ENCODE measurements around the gene HMGA1. TPM values are rescaled to one million over a fixed set of nuclear protein-coding genes. Genes with fewer than 3 reads are reported as not detected.

The HMGA1 gene
- total and polyA plus RNA-seq, 2 of the 13 experiments (the other 11 are each of a cell fraction or from before 2014, with no cell fraction given), result 117 to 145 TPM

DNA sequence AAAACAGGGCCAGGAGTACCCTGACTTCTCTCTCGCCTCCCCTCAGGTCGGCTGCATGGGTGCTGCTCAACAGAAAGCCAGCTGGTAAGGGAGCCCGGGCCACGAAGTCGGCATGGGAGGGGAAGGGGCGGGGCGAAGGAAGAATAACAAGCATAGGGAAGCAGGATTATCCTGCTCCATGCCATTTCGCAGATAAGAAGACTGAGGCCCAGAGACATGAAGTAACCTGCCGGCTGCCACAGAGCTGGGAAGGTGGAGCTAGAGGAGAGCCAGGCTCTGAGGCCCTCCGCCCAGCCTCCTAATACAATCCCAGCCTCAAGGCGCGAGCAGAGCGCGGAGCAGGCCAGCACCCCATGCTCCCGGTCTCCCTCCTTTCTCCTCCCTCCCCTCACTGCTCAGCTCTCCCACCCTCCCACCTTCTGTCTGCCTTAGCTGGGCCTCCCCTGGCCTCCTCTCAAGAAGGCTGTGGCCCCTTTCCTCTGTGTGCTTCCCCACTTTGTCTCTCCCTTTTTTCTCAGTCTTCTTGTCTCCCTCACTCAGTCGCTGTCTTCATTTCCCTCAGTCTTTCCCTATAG lies 13.2 kb upstream of the HMGA1 start (continued):
- TF ChIP-seq, protein P1, sequence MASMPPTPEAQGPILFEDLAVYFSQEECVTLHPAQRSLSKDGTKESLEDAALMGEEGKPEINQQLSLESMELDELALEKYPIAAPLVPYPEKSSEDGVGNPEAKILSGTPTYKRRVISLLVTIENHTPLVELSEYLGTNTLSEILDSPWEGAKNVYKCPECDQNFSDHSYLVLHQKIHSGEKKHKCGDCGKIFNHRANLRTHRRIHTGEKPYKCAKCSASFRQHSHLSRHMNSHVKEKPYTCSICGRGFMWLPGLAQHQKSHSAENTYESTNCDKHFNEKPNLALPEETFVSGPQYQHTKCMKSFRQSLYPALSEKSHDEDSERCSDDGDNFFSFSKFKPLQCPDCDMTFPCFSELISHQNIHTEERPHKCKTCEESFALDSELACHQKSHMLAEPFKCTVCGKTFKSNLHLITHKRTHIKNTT (CRISPR knock-in tag; IDR thresholded peaks at IDR 0.05), result no peak
- TF ChIP-seq GATAD2A (CRISPR knock-in tag; IDR thresholded peaks at IDR 0.05) (no peak), HCFC1 (IDR thresholded peaks at IDR 0.05; ENCODE audit: low read depth, low read length) (no peak), POLR2G (IDR thresholded peaks at IDR 0.05; ENCODE audit: low read depth, low read length) (no peak), MTA1 (CRISPR knock-in tag; IDR thresholded peaks at IDR 0.05; ENCODE audit: borderline replicate concordance) (0 out of 2 replicates have a peak, but pooled peaks have one; percentile 5), BRD4 (CRISPR knock-in tag; IDR thresholded peaks at IDR 0.05) (no peak), TOPORS (CRISPR knock-in tag; IDR thresholded peaks at IDR 0.05) (no peak), ZNF292 (CRISPR knock-in tag; IDR thresholded peaks at IDR 0.05; ENCODE audit: borderline replicate concordance, low read depth) (0 out of 2 replicates have a peak, but pooled peaks have one; percentile 26), ZNF235 (CRISPR knock-in tag; IDR thresholded peaks at IDR 0.05; ENCODE audit: borderline replicate concordance) (no peak), DR1 (CRISPR knock-in tag; IDR thresholded peaks at IDR 0.05) (no peak), NR2F1 (CRISPR knock-in tag; IDR thresholded peaks at IDR 0.05) (no peak), KDM3A (CRISPR knock-in tag; IDR thresholded peaks at IDR 0.05; ENCODE audit: low read depth) (no peak), ZNF841 (CRISPR knock-in tag; IDR thresholded peaks at IDR 0.05; ENCODE audit: borderline replicate concordance) (no peak), KDM1A (CRISPR knock-in tag; IDR thresholded peaks at IDR 0.05) (peak; percentile 51; the same call in 1 of the 2 replicates)
- TF ChIP-seq, protein P2, sequence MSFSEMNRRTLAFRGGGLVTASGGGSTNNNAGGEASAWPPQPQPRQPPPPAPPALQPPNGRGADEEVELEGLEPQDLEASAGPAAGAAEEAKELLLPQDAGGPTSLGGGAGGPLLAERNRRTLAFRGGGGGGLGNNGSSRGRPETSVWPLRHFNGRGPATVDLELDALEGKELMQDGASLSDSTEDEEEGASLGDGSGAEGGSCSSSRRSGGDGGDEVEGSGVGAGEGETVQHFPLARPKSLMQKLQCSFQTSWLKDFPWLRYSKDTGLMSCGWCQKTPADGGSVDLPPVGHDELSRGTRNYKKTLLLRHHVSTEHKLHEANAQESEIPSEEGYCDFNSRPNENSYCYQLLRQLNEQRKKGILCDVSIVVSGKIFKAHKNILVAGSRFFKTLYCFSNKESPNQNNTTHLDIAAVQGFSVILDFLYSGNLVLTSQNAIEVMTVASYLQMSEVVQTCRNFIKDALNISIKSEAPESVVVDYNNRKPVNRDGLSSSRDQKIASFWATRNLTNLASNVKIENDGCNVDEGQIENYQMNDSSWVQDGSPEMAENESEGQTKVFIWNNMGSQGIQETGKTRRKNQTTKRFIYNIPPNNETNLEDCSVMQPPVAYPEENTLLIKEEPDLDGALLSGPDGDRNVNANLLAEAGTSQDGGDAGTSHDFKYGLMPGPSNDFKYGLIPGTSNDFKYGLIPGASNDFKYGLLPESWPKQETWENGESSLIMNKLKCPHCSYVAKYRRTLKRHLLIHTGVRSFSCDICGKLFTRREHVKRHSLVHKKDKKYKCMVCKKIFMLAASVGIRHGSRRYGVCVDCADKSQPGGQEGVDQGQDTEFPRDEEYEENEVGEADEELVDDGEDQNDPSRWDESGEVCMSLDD (CRISPR knock-in tag; IDR thresholded peaks at IDR 0.05; ENCODE audit: borderline replicate concordance), result no peak
- TF ChIP-seq, protein P3, sequence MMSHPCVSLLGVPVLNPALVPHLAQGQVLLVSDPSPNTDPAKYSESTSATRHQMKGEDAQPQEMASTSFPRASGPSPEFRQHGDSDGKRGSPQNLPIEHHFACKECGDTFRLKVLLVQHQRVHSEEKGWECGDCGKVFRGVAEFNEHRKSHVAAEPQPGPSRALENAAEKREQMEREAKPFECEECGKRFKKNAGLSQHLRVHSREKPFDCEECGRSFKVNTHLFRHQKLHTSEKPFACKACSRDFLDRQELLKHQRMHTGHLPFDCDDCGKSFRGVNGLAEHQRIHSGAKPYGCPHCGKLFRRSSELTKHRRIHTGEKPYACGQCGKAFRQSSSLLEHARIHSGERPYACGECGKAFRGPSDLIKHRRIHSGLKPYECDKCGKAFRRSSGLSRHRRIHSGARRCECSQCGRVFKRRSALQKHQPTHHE (CRISPR knock-in tag; IDR thresholded peaks at IDR 0.05; ENCODE audit: borderline replicate concordance), result no peak
- TF ChIP-seq, protein P4, sequence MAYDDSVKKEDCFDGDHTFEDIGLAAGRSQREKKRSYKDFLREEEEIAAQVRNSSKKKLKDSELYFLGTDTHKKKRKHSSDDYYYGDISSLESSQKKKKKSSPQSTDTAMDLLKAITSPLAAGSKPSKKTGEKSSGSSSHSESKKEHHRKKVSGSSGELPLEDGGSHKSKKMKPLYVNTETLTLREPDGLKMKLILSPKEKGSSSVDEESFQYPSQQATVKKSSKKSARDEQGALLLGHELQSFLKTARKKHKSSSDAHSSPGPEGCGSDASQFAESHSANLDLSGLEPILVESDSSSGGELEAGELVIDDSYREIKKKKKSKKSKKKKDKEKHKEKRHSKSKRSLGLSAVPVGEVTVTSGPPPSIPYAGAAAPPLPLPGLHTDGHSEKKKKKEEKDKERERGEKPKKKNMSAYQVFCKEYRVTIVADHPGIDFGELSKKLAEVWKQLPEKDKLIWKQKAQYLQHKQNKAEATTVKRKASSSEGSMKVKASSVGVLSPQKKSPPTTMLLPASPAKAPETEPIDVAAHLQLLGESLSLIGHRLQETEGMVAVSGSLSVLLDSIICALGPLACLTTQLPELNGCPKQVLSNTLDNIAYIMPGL (CRISPR knock-in tag; IDR thresholded peaks at IDR 0.05; ENCODE audit: borderline replicate concordance in 1 of 2, low read depth in 1 of 2), result no peak
- TF ChIP-seq, protein P5, sequence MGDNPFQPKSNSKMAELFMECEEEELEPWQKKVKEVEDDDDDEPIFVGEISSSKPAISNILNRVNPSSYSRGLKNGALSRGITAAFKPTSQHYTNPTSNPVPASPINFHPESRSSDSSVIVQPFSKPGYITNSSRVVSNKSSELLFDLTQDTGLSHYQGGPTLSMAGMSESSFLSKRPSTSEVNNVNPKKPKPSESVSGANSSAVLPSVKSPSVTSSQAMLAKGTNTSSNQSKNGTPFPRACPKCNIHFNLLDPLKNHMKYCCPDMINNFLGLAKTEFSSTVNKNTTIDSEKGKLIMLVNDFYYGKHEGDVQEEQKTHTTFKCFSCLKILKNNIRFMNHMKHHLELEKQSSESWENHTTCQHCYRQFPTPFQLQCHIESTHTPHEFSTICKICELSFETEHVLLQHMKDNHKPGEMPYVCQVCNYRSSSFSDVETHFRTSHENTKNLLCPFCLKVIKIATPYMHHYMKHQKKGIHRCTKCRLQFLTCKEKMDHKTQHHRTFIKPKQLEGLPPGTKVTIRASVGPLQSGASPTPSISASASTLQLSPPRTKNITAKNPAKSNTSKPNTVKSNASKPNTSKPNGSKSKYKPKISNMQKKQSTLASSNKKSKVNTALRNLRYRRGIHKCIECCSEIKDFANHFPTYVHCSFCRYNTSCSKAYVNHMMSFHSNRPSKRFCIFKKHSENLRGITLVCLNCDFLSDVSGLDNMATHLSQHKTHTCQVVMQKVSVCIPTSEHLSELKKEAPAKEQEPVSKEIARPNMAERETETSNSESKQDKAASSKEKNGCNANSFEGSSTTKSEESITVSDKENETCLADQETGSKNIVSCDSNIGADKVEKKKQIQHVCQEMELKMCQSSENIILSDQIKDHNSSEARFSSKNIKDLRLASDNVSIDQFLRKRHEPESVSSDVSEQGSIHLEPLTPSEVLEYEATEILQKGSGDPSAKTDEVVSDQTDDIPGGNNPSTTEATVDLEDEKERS (CRISPR knock-in tag; IDR thresholded peaks at IDR 0.05), result no peak
- TF ChIP-seq, protein P6, sequence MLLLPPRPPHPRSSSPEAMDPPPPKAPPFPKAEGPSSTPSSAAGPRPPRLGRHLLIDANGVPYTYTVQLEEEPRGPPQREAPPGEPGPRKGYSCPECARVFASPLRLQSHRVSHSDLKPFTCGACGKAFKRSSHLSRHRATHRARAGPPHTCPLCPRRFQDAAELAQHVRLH (CRISPR knock-in tag; IDR thresholded peaks at IDR 0.05; ENCODE audit: borderline replicate concordance, low read depth), result peak; percentile 23; the same call in 1 of the 2 replicates

Measured in HepG2 (cell line).